ENCODE data around the gene LGALS14.

GRCh38 chr19:39749981-39750380 is 45.7 kb downstream of the LGALS14 start:
- TF ChIP-seq POLR2A (IDR thresholded peaks at IDR 0.05): no peak
- TF ChIP-seq CTCF (IDR thresholded peaks at IDR 0.05): no peak
